ENCODE data around the gene LRRC32.

GRCh38 chr11:76702336-76703128 is 32.0 kb upstream of the LRRC32 start:
- no peak for TF ChIP-seq CTCF (conservative IDR thresholded peaks at IDR 0.05; ENCODE audit: low read length)
- no peak for TF ChIP-seq EZH2phosphoT487 (IDR thresholded peaks at IDR 0.05; ENCODE audit: borderline replicate concordance, low read depth, low read length)

All from OCI-LY7 (cell line).